ENCODE measurements around the gene KHDC1. TPM values are rescaled to one million over a fixed set of nuclear protein-coding genes. Genes with fewer than 3 reads are reported as not detected.
"Not testable (repeated sequence)": the region's sequence is repeated elsewhere in the genome, so short reads cannot be mapped to it uniquely, and the experiment has no call there.

Gene KHDC1
- total RNA-seq, 6 experiments from 2014 or later: 4.8 to 6.3 (median 5.9) TPM

- H3K4me1 Mint-ChIP-seq (ENCODE audit: low read depth): peaks cover 16% of the 10 kb centered on the region
- no peak for DNase-seq
- H3K27ac Mint-ChIP-seq: no peak overlapping the region
- peaks cover 7% of the 10 kb centered on the region for H3K36me3 Mint-ChIP-seq (ENCODE audit: low read depth)
- no peak for TF ChIP-seq CTCF (IDR thresholded peaks at IDR 0.05)
- H3K9me3 Mint-ChIP-seq: no peaks in the 10 kb centered on the region
- H3K27me3 Mint-ChIP-seq (ENCODE audit: insufficient read depth): no peaks in the 10 kb centered on the region
- no peak overlapping the region for H3K4me3 Mint-ChIP-seq
Measured at GRCh38 chr6:73240730-73241129, 22.3 kb downstream of the KHDC1 start.

GRCh38 chr6:73236144-73236750 is 26.7 kb downstream of the KHDC1 start:
- peak; percentile 97 for DNase-seq
- TF ChIP-seq CTCF (IDR thresholded peaks at IDR 0.05): no peak
- Mint-ChIP-seq H3K4me1 (ENCODE audit: low read depth) (peaks cover 46% of the 10 kb centered on the region), H3K4me3 (no peak overlapping the region), H3K9me3 (no peaks in the 10 kb centered on the region), H3K27me3 (ENCODE audit: insufficient read depth) (no peaks in the 10 kb centered on the region), H3K36me3 (ENCODE audit: low read depth) (peaks cover 5% of the 10 kb centered on the region; the same call in 1 of the 2 replicates), H3K27ac (peak overlapping the region; percentile 89)

- peak; percentile 73 for DNase-seq
- TF ChIP-seq CTCF (IDR thresholded peaks at IDR 0.05): no peak
- Mint-ChIP-seq H3K27ac (peak overlapping the region; percentile 88), H3K4me3 (peak overlapping the region; percentile 67), H3K27me3 (ENCODE audit: insufficient read depth) (no peaks in the 10 kb centered on the region), H3K36me3 (ENCODE audit: low read depth) (peaks cover 5% of the 10 kb centered on the region; the same call in 1 of the 2 replicates), H3K9me3 (no peaks in the 10 kb centered on the region), H3K4me1 (ENCODE audit: low read depth) (peaks cover 46% of the 10 kb centered on the region)
Measured at GRCh38 chr6:73234733-73235132, 28.3 kb downstream of the KHDC1 start.

- H3K36me3 Mint-ChIP-seq (ENCODE audit: low read depth); H3K9me3 Mint-ChIP-seq; DNase-seq; H3K27me3 Mint-ChIP-seq (ENCODE audit: insufficient read depth): not testable (repeated sequence)
- peak overlapping the region; percentile 44 for H3K4me3 Mint-ChIP-seq
- peaks cover 46% of the 10 kb centered on the region for H3K4me1 Mint-ChIP-seq (ENCODE audit: low read depth)
- peak overlapping the region; percentile 88 for H3K27ac Mint-ChIP-seq
Measured at GRCh38 chr6:73233971-73234370, 29.0 kb downstream of the KHDC1 start.

- no peak overlapping the region for H3K4me3 Mint-ChIP-seq
- H3K4me1 Mint-ChIP-seq (ENCODE audit: low read depth): peaks cover 51% of the 10 kb centered on the region
- no peak for TF ChIP-seq CTCF (IDR thresholded peaks at IDR 0.05)
- H3K36me3 Mint-ChIP-seq (ENCODE audit: low read depth): peaks cover 5% of the 10 kb centered on the region; the same call in 1 of the 2 replicates
- peak overlapping the region; percentile 88; the same call in 1 of the 2 replicates for H3K27ac Mint-ChIP-seq
- no peaks in the 10 kb centered on the region for H3K9me3 Mint-ChIP-seq
- no peaks in the 10 kb centered on the region for H3K27me3 Mint-ChIP-seq (ENCODE audit: insufficient read depth)
- DNase-seq: no peak
Measured at GRCh38 chr6:73233048-73233447, 29.9 kb downstream of the KHDC1 start.

GRCh38 chr6:73231986-73232391 is 31.0 kb downstream of the KHDC1 start:
- Mint-ChIP-seq H3K4me1 (ENCODE audit: low read depth) (peaks cover 55% of the 10 kb centered on the region), H3K27ac (no peak overlapping the region), H3K4me3 (no peak overlapping the region), H3K9me3 (no peaks in the 10 kb centered on the region), H3K27me3 (ENCODE audit: insufficient read depth) (no peaks in the 10 kb centered on the region), H3K36me3 (ENCODE audit: low read depth) (peaks cover 5% of the 10 kb centered on the region; the same call in 1 of the 2 replicates)
- no peak for TF ChIP-seq CTCF (IDR thresholded peaks at IDR 0.05)
- no peak for DNase-seq
